CD4-positive, alpha-beta memory T cell (primary cell): ENCODE measurements around the gene USP10. TPM values are rescaled to one million over a fixed set of nuclear protein-coding genes. Genes with fewer than 3 reads are reported as not detected.

Experiments
- CTCF ChIA-PET: fragments of 350-600 bp; sonication (Branson Sonifier 250); formaldehyde crosslinking; loops from one replicate; lab custom pipeline; 2021; ENCODE audit warnings: inconsistent platforms; ENCODE audit not compliant: partially characterized antibody; lab: Charles Lee
- POLR2A ChIA-PET: fragments of 350-600 bp; sonication (Branson Sonifier 250); formaldehyde crosslinking; loops from one replicate; lab custom pipeline; 2021; ENCODE audit not compliant: partially characterized antibody; lab: Charles Lee
- DNase-seq, 5 donors: peaks; one replicate each; pipeline versions ENCODE4 v3.0.0 to v3.0.0-alpha.2; 2020 to 2022; ENCODE audit warnings: mixed read lengths in 1 of 5
- H3K27ac ChIP-seq: one replicate; pipeline ENCODE4 v1.7.0; 2013; ENCODE audit warnings: low read depth, low read length
- H3K27me3 ChIP-seq: 2 replicates; pipeline ENCODE4 v1.7.0; 2013; ENCODE audit warnings: mild to moderate bottlenecking, low read length, moderate library complexity; ENCODE audit not compliant: insufficient read depth
- H3K36me3 ChIP-seq: 2 replicates; pipeline ENCODE4 v1.7.0; 2013; ENCODE audit warnings: mild to moderate bottlenecking, low read length, moderate library complexity; ENCODE audit not compliant: insufficient read depth
- H3K4me1 ChIP-seq: 2 replicates; pipeline ENCODE4 v1.7.0; 2013; ENCODE audit warnings: mild to moderate bottlenecking, low read length, moderate library complexity; ENCODE audit not compliant: insufficient read depth
- H3K4me3 ChIP-seq, 2 donors: one replicate each; pipeline ENCODE4 v1.7.0; 2013; ENCODE audit warnings: low read length in 2 of 2, mild to moderate bottlenecking in 1 of 2
- H3K9me3 ChIP-seq, 2 donors: one replicate each; pipeline ENCODE4 v1.7.0; 2013; ENCODE audit warnings: low read length in 2 of 2, control low read depth in 1 of 2; ENCODE audit not compliant: control insufficient read depth in 1 of 2
- H3K27ac Mint-ChIP-seq, 7 donors: one replicate each; pipeline ENCODE4 v1.8.0; 2020 to 2021; ENCODE audit warnings: mixed read lengths in 7 of 7, mild to moderate bottlenecking in 6 of 7, inconsistent platforms in 3 of 7, moderate library complexity in 3 of 7
- H3K27me3 Mint-ChIP-seq, 2 donors: one replicate each; pipeline ENCODE4 v1.8.0; 2020 to 2021; ENCODE audit warnings: mixed read lengths in 2 of 2
- H3K36me3 Mint-ChIP-seq, 2 donors: one replicate each; pipeline ENCODE4 v1.8.0; 2020 to 2021; ENCODE audit warnings: mixed read lengths in 2 of 2, inconsistent platforms in 1 of 2, mild to moderate bottlenecking in 1 of 2
- H3K4me1 Mint-ChIP-seq, 4 donors: one replicate each; pipeline ENCODE4 v1.8.0; 2020 to 2021; ENCODE audit warnings: mixed read lengths in 4 of 4, mild to moderate bottlenecking in 1 of 4
- H3K4me3 Mint-ChIP-seq, 8 donors: one replicate each; pipeline ENCODE4 v1.8.0; 2020 to 2021; ENCODE audit warnings: mixed read lengths in 8 of 8, mild to moderate bottlenecking in 7 of 8, moderate library complexity in 6 of 8, inconsistent platforms in 3 of 8
- H3K9me3 Mint-ChIP-seq, 8 donors: one replicate each; pipeline ENCODE4 v1.8.0; 2020 to 2021; ENCODE audit warnings: mixed read lengths in 8 of 8, mild to moderate bottlenecking in 5 of 8, inconsistent platforms in 3 of 8, moderate library complexity in 1 of 8
- intact Hi-C: fragments of 100-400 bp; cut with micrococcal nuclease; formaldehyde crosslinking; loops from one replicate; pipeline ENCODE4 v1.15.1; 2023
- polyA plus RNA-seq, 2 donors: library from polyadenylated mRNA; unstranded; fragments of 300-500 nt; fragmentation: Illumina TruSeq; gene quantifications; one replicate each; pipeline ENCODE4 v1.2.3, GENCODE V29; 2021
- total RNA-seq, 2 experiments: library from RNA; stranded (reverse); gene quantifications; one replicate each; pipeline ENCODE4 v1.2.3, GENCODE V29; 2021

Gene USP10
- total and polyA plus RNA-seq, 4 experiments from 2014 or later: 89.0 to 419 (median 181) TPM

GRCh38 chr16:84806256-84806889, 106.6 kb downstream of the USP10 start:
- intact Hi-C loops: no loop called here
- POLR2A ChIA-PET: no interaction called here
- H3K4me1 Mint-ChIP-seq: peaks cover 4 to 9% (median 8%) of the 10 kb centered on the region in 4 donors
- no peaks in the 10 kb centered on the region for H3K9me3 ChIP-seq
- peaks cover 8% of the 10 kb centered on the region for H3K4me1 ChIP-seq
- H3K4me3 ChIP-seq: no peak overlapping the region
- H3K27me3 Mint-ChIP-seq: peaks cover 3 to 10% of the 10 kb centered on the region in 2 donors
- CTCF ChIA-PET: interaction anchor here (1.0 kb wide), 1 partner anchor 145 kb away, joined by 3 read pairs; no protein-coding TSS in a partner anchor
- H3K27ac Mint-ChIP-seq: no peak overlapping the region
- no peak overlapping the region for H3K27ac ChIP-seq
- H3K4me3 Mint-ChIP-seq: peak overlapping the region in 3 of 8 donors; percentile 2 to 64 (median 13)
- no peaks in the 10 kb centered on the region for H3K36me3 Mint-ChIP-seq
- no peaks in the 10 kb centered on the region for H3K36me3 ChIP-seq
- H3K9me3 Mint-ChIP-seq: no peaks in the 10 kb centered on the region
- H3K27me3 ChIP-seq: no peaks in the 10 kb centered on the region
- no peak for DNase-seq

GRCh38 chr16:84806890-84807258, 107.1 kb downstream of the USP10 start:
- ChIA-PET POLR2A (no interaction called here), CTCF (interaction anchor here (1.0 kb wide), 1 partner anchor 145 kb away, joined by 3 read pairs; no protein-coding TSS in a partner anchor)
- no peak for DNase-seq
- H3K9me3 Mint-ChIP-seq: no peaks in the 10 kb centered on the region
- H3K36me3 ChIP-seq: no peaks in the 10 kb centered on the region
- no peak overlapping the region for H3K4me3 ChIP-seq
- no peaks in the 10 kb centered on the region for H3K36me3 Mint-ChIP-seq
- no peak overlapping the region for H3K4me3 Mint-ChIP-seq
- H3K27ac ChIP-seq: no peak overlapping the region
- peaks cover 9% of the 10 kb centered on the region for H3K4me1 ChIP-seq
- intact Hi-C loops: no loop called here
- H3K27me3 ChIP-seq: no peaks in the 10 kb centered on the region
- peak overlapping the region in 1 of 7 donors; percentile 31 for H3K27ac Mint-ChIP-seq
- peaks cover 4 to 13% (median 8%) of the 10 kb centered on the region in 4 donors for H3K4me1 Mint-ChIP-seq
- peaks cover 3 to 10% of the 10 kb centered on the region in 2 donors for H3K27me3 Mint-ChIP-seq
- no peaks in the 10 kb centered on the region for H3K9me3 ChIP-seq

- Mint-ChIP-seq H3K4me3 (no peak overlapping the region), H3K4me1 (peaks cover 4 to 18% (median 9%) of the 10 kb centered on the region in 4 donors), H3K9me3 (peaks cover 0 to 2% (median 0%) of the 10 kb centered on the region in 8 donors), H3K27ac (no peak overlapping the region), H3K27me3 (peaks cover 0 to 10% of the 10 kb centered on the region in 2 donors), H3K36me3 (no peaks in the 10 kb centered on the region)
- H3K9me3 ChIP-seq: no peaks in the 10 kb centered on the region
- CTCF ChIA-PET: interaction anchor here (0.9 to 1.0 kb wide), 2 partner anchors 12 to 144 kb away, joined by 3 read pairs; partner anchors contain the start of gene CRISPLD2
- POLR2A ChIA-PET: no interaction called here
- DNase-seq: no peak
- H3K27me3 ChIP-seq: no peaks in the 10 kb centered on the region
- H3K4me1 ChIP-seq: peaks cover 9% of the 10 kb centered on the region
- no peak overlapping the region for H3K4me3 ChIP-seq
- intact Hi-C loops: no loop called here
- no peak overlapping the region for H3K27ac ChIP-seq
- H3K36me3 ChIP-seq: no peaks in the 10 kb centered on the region
These were observed 108.0 kb downstream of the USP10 start for GRCh38 chr16:84807776-84808175.

- Mint-ChIP-seq H3K36me3 (no peaks in the 10 kb centered on the region), H3K4me3 (no peak overlapping the region), H3K27ac (no peak overlapping the region), H3K27me3 (peaks cover 0 to 8% of the 10 kb centered on the region in 2 donors), H3K4me1 (peaks cover 4 to 18% (median 10%) of the 10 kb centered on the region in 4 donors), H3K9me3 (peaks cover 0 to 2% (median 0%) of the 10 kb centered on the region in 8 donors)
- Histone ChIP-seq H3K27me3 (no peaks in the 10 kb centered on the region), H3K4me1 (peaks cover 9% of the 10 kb centered on the region), H3K9me3 (no peaks in the 10 kb centered on the region), H3K27ac (no peak overlapping the region), H3K4me3 (no peak overlapping the region), H3K36me3 (no peaks in the 10 kb centered on the region)
- intact Hi-C loops: no loop called here
- no peak for DNase-seq
- ChIA-PET CTCF (interaction anchor here (0.6 kb wide), 1 partner anchor 44 kb away, joined by 3 read pairs; no protein-coding TSS in a partner anchor), POLR2A (no interaction called here)
These were observed 109.0 kb downstream of the USP10 start for GRCh38 chr16:84808826-84809225.

- Mint-ChIP-seq H3K4me1 (peaks cover 4 to 18% (median 10%) of the 10 kb centered on the region in 4 donors), H3K27me3 (peaks cover 0 to 6% of the 10 kb centered on the region in 2 donors), H3K27ac (peak overlapping the region in 3 of 7 donors; percentile 13 to 59 (median 17)), H3K4me3 (peak overlapping the region; percentile 6 to 64 (median 46)), H3K36me3 (no peaks in the 10 kb centered on the region), H3K9me3 (peaks cover 0 to 2% (median 0%) of the 10 kb centered on the region in 8 donors)
- POLR2A ChIA-PET: no interaction called here
- CTCF ChIA-PET: no interaction called here
- Histone ChIP-seq H3K4me1 (peaks cover 9% of the 10 kb centered on the region), H3K36me3 (no peaks in the 10 kb centered on the region), H3K4me3 (no peak overlapping the region), H3K27ac (no peak overlapping the region), H3K9me3 (no peaks in the 10 kb centered on the region), H3K27me3 (no peaks in the 10 kb centered on the region)
- intact Hi-C loops: no loop called here
- DNase-seq: peak in 3 of 5 donors; percentile 14 to 38 (median 33)
These were observed 110.9 kb downstream of the USP10 start for GRCh38 chr16:84810518-84811273.

- no peak overlapping the region for H3K4me3 ChIP-seq
- intact Hi-C loops: no loop called here
- H3K36me3 Mint-ChIP-seq: no peaks in the 10 kb centered on the region
- H3K9me3 ChIP-seq: no peaks in the 10 kb centered on the region
- POLR2A ChIA-PET: interaction anchor here (0.7 kb wide), 1 partner anchor 9 kb away, joined by 3 read pairs; the partner anchor contains the start of gene CRISPLD2
- CTCF ChIA-PET: no interaction called here
- peaks cover 9% of the 10 kb centered on the region for H3K4me1 ChIP-seq
- H3K27ac Mint-ChIP-seq: peak overlapping the region in 1 of 7 donors; percentile 33
- H3K27me3 ChIP-seq: no peaks in the 10 kb centered on the region
- no peak overlapping the region for H3K4me3 Mint-ChIP-seq
- peaks cover 0 to 8% of the 10 kb centered on the region in 2 donors for H3K27me3 Mint-ChIP-seq
- DNase-seq: no peak
- H3K4me1 Mint-ChIP-seq: peaks cover 4 to 18% (median 10%) of the 10 kb centered on the region in 4 donors
- no peaks in the 10 kb centered on the region for H3K36me3 ChIP-seq
- peaks cover 0 to 2% (median 0%) of the 10 kb centered on the region in 8 donors for H3K9me3 Mint-ChIP-seq
- no peak overlapping the region for H3K27ac ChIP-seq
These were observed 111.7 kb downstream of the USP10 start for GRCh38 chr16:84811529-84811928.
